KMS-11 (cell line): ENCODE measurements around the gene COL5A1.

Source experiments
- H2AFZ ChIP-seq: fragments of 200-600 bp; sonication (generic); 2 replicates; pipeline ENCODE4 v1.6.1; 2016; ENCODE audit warnings: antibody characterized with exemption, mixed run types, low read depth
- H3K27ac ChIP-seq: fragments of 200-600 bp; sonication (generic); 2 replicates; pipeline ENCODE4 v1.6.1; 2016; ENCODE audit warnings: mild to moderate bottlenecking, mixed run types
- H3K27me3 ChIP-seq: fragments of 200-600 bp; sonication (generic); 2 replicates; pipeline ENCODE4 v1.6.1; 2017; ENCODE audit warnings: mild to moderate bottlenecking, low read depth, mixed run types, moderate library complexity; ENCODE audit not compliant: insufficient read depth
- H3K36me3 ChIP-seq: fragments of 200-600 bp; sonication (generic); 2 replicates; pipeline ENCODE4 v1.6.1; 2017; ENCODE audit warnings: mild to moderate bottlenecking, mixed run types; ENCODE audit not compliant: insufficient read depth
- H3K4me1 ChIP-seq: fragments of 200-600 bp; sonication (generic); 2 replicates; pipeline ENCODE4 v1.6.1; 2016; ENCODE audit warnings: mild to moderate bottlenecking, low read depth, mixed run types; ENCODE audit not compliant: poor library complexity, severe bottlenecking
- H3K4me2 ChIP-seq: fragments of 200-600 bp; sonication (generic); 2 replicates; pipeline ENCODE4 v1.7.0; 2016; ENCODE audit warnings: mild to moderate bottlenecking, mixed run types
- H3K4me3 ChIP-seq: fragments of 200-600 bp; sonication (generic); IDR thresholded peaks from 2 replicates; pipeline ENCODE4 v1.6.1; 2017; ENCODE audit warnings: low read depth, low read length, mixed read lengths; ENCODE audit not compliant: insufficient read depth
- H3K79me2 ChIP-seq: fragments of 200-600 bp; sonication (generic); 2 replicates; pipeline ENCODE4 v1.6.1; 2016; ENCODE audit warnings: low read depth, mixed run types; ENCODE audit not compliant: insufficient read depth
- H3K9ac ChIP-seq: fragments of 200-600 bp; sonication (generic); 2 replicates; pipeline ENCODE4 v1.6.1; 2016; ENCODE audit warnings: mild to moderate bottlenecking, mixed run types
- H4K20me1 ChIP-seq: fragments of 200-600 bp; sonication (generic); 2 replicates; pipeline ENCODE4 v1.6.1; 2016; ENCODE audit warnings: mild to moderate bottlenecking, mixed run types; ENCODE audit not compliant: insufficient read depth
- CTCF ChIP-seq: fragments of 200-600 bp; sonication (generic); conservative IDR thresholded peaks from 2 replicates; pipeline ENCODE4 v1.6.1; 2017; ENCODE audit warnings: low read depth, mild to moderate bottlenecking, antibody characterized with exemption, low read length, moderate library complexity, mixed read lengths

Gene COL5A1

GRCh38 chr9:134690301-134690751 is 48.7 kb downstream of the COL5A1 start:
- Histone ChIP-seq H3K4me1 (no peaks in the 10 kb centered on the region), H3K4me3 (no peak overlapping the region), H3K36me3 (no peaks in the 10 kb centered on the region), H3K9ac (no peak overlapping the region), H3K27ac (no peak overlapping the region), H2AFZ (no peak overlapping the region), H3K4me2 (no peak overlapping the region), H3K79me2 (no peaks in the 10 kb centered on the region), H4K20me1 (no peaks in the 10 kb centered on the region), H3K27me3 (peaks cover 56% of the 10 kb centered on the region)
- TF ChIP-seq CTCF = no peak

- no peak overlapping the region for H3K9ac ChIP-seq
- H3K4me2 ChIP-seq = no peak overlapping the region
- no peaks in the 10 kb centered on the region for H4K20me1 ChIP-seq
- no peak overlapping the region for H2AFZ ChIP-seq
- H3K27me3 ChIP-seq = peaks cover 57% of the 10 kb centered on the region
- H3K27ac ChIP-seq = no peak overlapping the region
- no peaks in the 10 kb centered on the region for H3K36me3 ChIP-seq
- TF ChIP-seq CTCF = no peak
- H3K79me2 ChIP-seq = no peaks in the 10 kb centered on the region
- H3K4me3 ChIP-seq = no peak overlapping the region
- H3K4me1 ChIP-seq = no peaks in the 10 kb centered on the region
Observed at GRCh38 chr9:134690946-134691694, 49.5 kb downstream of the COL5A1 start.

GRCh38 chr9:134691695-134692572 is 50.3 kb downstream of the COL5A1 start:
- H3K4me1 ChIP-seq = no peaks in the 10 kb centered on the region
- H4K20me1 ChIP-seq = no peaks in the 10 kb centered on the region
- no peak for TF ChIP-seq CTCF
- H3K27ac ChIP-seq = no peak overlapping the region
- H3K79me2 ChIP-seq = no peaks in the 10 kb centered on the region
- H3K9ac ChIP-seq = no peak overlapping the region
- no peak overlapping the region for H3K4me2 ChIP-seq
- H3K4me3 ChIP-seq = no peak overlapping the region
- H2AFZ ChIP-seq = no peak overlapping the region
- no peaks in the 10 kb centered on the region for H3K36me3 ChIP-seq
- H3K27me3 ChIP-seq = peaks cover 62% of the 10 kb centered on the region

GRCh38 chr9:134692573-134692860 is 50.9 kb downstream of the COL5A1 start:
- no peaks in the 10 kb centered on the region for H3K36me3 ChIP-seq
- H3K27me3 ChIP-seq = peaks cover 62% of the 10 kb centered on the region
- no peak overlapping the region for H3K9ac ChIP-seq
- no peaks in the 10 kb centered on the region for H4K20me1 ChIP-seq
- no peak overlapping the region for H3K27ac ChIP-seq
- H2AFZ ChIP-seq = no peak overlapping the region
- no peak for TF ChIP-seq CTCF
- H3K79me2 ChIP-seq = no peaks in the 10 kb centered on the region
- no peaks in the 10 kb centered on the region for H3K4me1 ChIP-seq
- H3K4me2 ChIP-seq = no peak overlapping the region
- H3K4me3 ChIP-seq = no peak overlapping the region
